Neural cell (in vitro differentiated cells): ENCODE results near the gene NCOA4. TPM values are rescaled to one million over a fixed set of nuclear protein-coding genes. Genes with fewer than 3 reads are reported as not detected.

ENCODE experiments used
- H2AFZ ChIP-seq: fragments of 200-600, 300-800 bp; sonication (generic), shearing (Covaris generic); 2 replicates; pipeline ENCODE4 v1.6.0; 2014; ENCODE audit warnings: low read depth, mild to moderate bottlenecking, antibody characterized with exemption, low read length, moderate library complexity
- H3F3A ChIP-seq: fragments of 200-600 bp; shearing (Covaris generic); 2 replicates; pipeline ENCODE4 v1.6.1; 2016; ENCODE audit warnings: mild to moderate bottlenecking, moderate library complexity, mixed read lengths, antibody characterized with exemption, low read length; ENCODE audit not compliant: insufficient read depth, poor library complexity, severe bottlenecking
- H3K27ac ChIP-seq: fragments of 200-600, 300-800 bp; sonication (generic), shearing (Covaris generic); 2 replicates; pipeline ENCODE4 v1.5.1; 2014; ENCODE audit warnings: mild to moderate bottlenecking, low read length, moderate library complexity
- H3K27me3 ChIP-seq: fragments of 300-800, 200-600 bp; sonication (generic), shearing (Covaris generic); 2 replicates; pipeline ENCODE4 v1.6.0; 2014; ENCODE audit warnings: mild to moderate bottlenecking, low read depth, low read length, moderate library complexity; ENCODE audit not compliant: insufficient read depth
- H3K36me3 ChIP-seq: fragments of 300-800, 200-600 bp; sonication (generic), shearing (Covaris generic); 2 replicates; pipeline ENCODE4 v1.5.1; 2014; ENCODE audit warnings: mild to moderate bottlenecking, antibody characterized with exemption, low read length, moderate library complexity; ENCODE audit not compliant: insufficient read depth
- H3K4me2 ChIP-seq: fragments of 300-800, 200-600 bp; sonication (generic), shearing (Covaris generic); 2 replicates; pipeline ENCODE4 v1.6.0; 2014; ENCODE audit warnings: mild to moderate bottlenecking, low read length
- H3K4me3 ChIP-seq: fragments of 300-800, 200-600 bp; sonication (generic), shearing (Covaris generic); 2 replicates; pipeline ENCODE4 v1.5.1; 2014; ENCODE audit warnings: mild to moderate bottlenecking, low read length, moderate library complexity
- H3K79me2 ChIP-seq: fragments of 200-600 bp; shearing (Covaris generic); replicated peaks from 2 replicates; pipeline ENCODE4 v1.6.0; 2014; ENCODE audit warnings: mild to moderate bottlenecking, low read length, moderate library complexity; ENCODE audit not compliant: insufficient read depth
- H3K9ac ChIP-seq: fragments of 300-800, 200-600 bp; sonication (generic), shearing (Covaris generic); 2 replicates; pipeline ENCODE4 v1.6.1; 2016; ENCODE audit warnings: mild to moderate bottlenecking, low read length, mixed read lengths
- H3K9me2 ChIP-seq: fragments of 200-600 bp; shearing (Covaris generic); 2 replicates; pipeline ENCODE4 v1.6.1; 2016; ENCODE audit warnings: mild to moderate bottlenecking, low read length, mixed read lengths; ENCODE audit not compliant: insufficient read depth
- H3K9me3 ChIP-seq: fragments of 200-600, 300-800 bp; sonication (generic), shearing (Covaris generic); 2 replicates; pipeline ENCODE4 v1.6.1; 2016; ENCODE audit warnings: mild to moderate bottlenecking, mixed run types, low read length, moderate library complexity, mixed read lengths
- H4K20me1 ChIP-seq: fragments of 200-600 bp; shearing (Covaris generic); 2 replicates; pipeline ENCODE4 v1.6.1; 2016; ENCODE audit warnings: mild to moderate bottlenecking, mixed run types; ENCODE audit not compliant: insufficient read depth
- CTCF ChIP-seq: fragments of 450-650 bp; IDR thresholded peaks from 2 replicates; pipeline ENCODE4 v1.5.1; 2014; ENCODE audit warnings: antibody characterized with exemption, mild to moderate bottlenecking, moderate library complexity; ENCODE audit not compliant: poor library complexity, severe bottlenecking
- EP300 ChIP-seq: fragments of 450-650 bp; conservative IDR thresholded peaks from 2 replicates; pipeline ENCODE4 v1.6.1; 2014; ENCODE audit warnings: antibody characterized with exemption, mild to moderate bottlenecking, moderate library complexity; ENCODE audit not compliant: poor library complexity, severe bottlenecking
- EZH2 ChIP-seq: fragments of 200-600, 300-800 bp; shearing (Covaris generic), sonication (generic); IDR thresholded peaks from 2 replicates; pipeline ENCODE4 v1.6.1; 2014; ENCODE audit warnings: antibody characterized with exemption, low read length, borderline replicate concordance, mild to moderate bottlenecking; ENCODE audit not compliant: insufficient read depth, poor library complexity, severe bottlenecking
- MXI1 ChIP-seq: fragments of 450-650 bp; conservative IDR thresholded peaks from 2 replicates; pipeline ENCODE4 v1.6.1; 2014; ENCODE audit warnings: antibody characterized with exemption, mild to moderate bottlenecking; ENCODE audit not compliant: poor library complexity, severe bottlenecking
- POLR2AphosphoS5 ChIP-seq: IDR thresholded peaks from 2 replicates; pipeline ENCODE4 v1.6.1; 2012
- RAD21 ChIP-seq: fragments of 450-650 bp; conservative IDR thresholded peaks from 2 replicates; pipeline ENCODE4 v1.6.1; 2014; ENCODE audit warnings: antibody characterized with exemption, mild to moderate bottlenecking, moderate library complexity
- SMC3 ChIP-seq: fragments of 450-650 bp; conservative IDR thresholded peaks from 2 replicates; pipeline ENCODE4 v1.6.1; 2014; ENCODE audit warnings: antibody characterized with exemption, mild to moderate bottlenecking, moderate library complexity; ENCODE audit not compliant: poor library complexity
- TAF1 ChIP-seq: IDR thresholded peaks from 2 replicates; pipeline ENCODE4 v1.6.1; 2012; ENCODE audit warnings: low read depth
- polyA plus RNA-seq: library from polyadenylated mRNA; depleted of rRNA; stranded (reverse); fragments of >200 nt; gene quantifications from 2 replicates; pipeline ENCODE4 v1.2.3, GENCODE V29; 2014
- TF ChIP-seq, protein P1 (sequence below): IDR thresholded peaks from 2 replicates; pipeline ENCODE4 v1.6.1; 2012; ENCODE audit warnings: borderline replicate concordance

NCOA4 gene
- polyA plus RNA-seq, 1 donor from 2014 or later: 131 TPM

- H2AFZ ChIP-seq: no peak overlapping the region
- H4K20me1 ChIP-seq: no peaks in the 10 kb centered on the region
- no peaks in the 10 kb centered on the region for H3F3A ChIP-seq
- no peak overlapping the region for H3K27ac ChIP-seq
- TF ChIP-seq MXI1 (no peak), EZH2 (no peak), TAF1 (no peak), RAD21 (no peak), POLR2AphosphoS5 (no peak), SMC3 (no peak), EP300 (no peak), CTCF (no peak)
- TF ChIP-seq, protein P1, sequence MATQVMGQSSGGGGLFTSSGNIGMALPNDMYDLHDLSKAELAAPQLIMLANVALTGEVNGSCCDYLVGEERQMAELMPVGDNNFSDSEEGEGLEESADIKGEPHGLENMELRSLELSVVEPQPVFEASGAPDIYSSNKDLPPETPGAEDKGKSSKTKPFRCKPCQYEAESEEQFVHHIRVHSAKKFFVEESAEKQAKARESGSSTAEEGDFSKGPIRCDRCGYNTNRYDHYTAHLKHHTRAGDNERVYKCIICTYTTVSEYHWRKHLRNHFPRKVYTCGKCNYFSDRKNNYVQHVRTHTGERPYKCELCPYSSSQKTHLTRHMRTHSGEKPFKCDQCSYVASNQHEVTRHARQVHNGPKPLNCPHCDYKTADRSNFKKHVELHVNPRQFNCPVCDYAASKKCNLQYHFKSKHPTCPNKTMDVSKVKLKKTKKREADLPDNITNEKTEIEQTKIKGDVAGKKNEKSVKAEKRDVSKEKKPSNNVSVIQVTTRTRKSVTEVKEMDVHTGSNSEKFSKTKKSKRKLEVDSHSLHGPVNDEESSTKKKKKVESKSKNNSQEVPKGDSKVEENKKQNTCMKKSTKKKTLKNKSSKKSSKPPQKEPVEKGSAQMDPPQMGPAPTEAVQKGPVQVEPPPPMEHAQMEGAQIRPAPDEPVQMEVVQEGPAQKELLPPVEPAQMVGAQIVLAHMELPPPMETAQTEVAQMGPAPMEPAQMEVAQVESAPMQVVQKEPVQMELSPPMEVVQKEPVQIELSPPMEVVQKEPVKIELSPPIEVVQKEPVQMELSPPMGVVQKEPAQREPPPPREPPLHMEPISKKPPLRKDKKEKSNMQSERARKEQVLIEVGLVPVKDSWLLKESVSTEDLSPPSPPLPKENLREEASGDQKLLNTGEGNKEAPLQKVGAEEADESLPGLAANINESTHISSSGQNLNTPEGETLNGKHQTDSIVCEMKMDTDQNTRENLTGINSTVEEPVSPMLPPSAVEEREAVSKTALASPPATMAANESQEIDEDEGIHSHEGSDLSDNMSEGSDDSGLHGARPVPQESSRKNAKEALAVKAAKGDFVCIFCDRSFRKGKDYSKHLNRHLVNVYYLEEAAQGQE: no peak
- no peaks in the 10 kb centered on the region for H3K9me2 ChIP-seq
- no peak overlapping the region for H3K4me2 ChIP-seq
- no peak overlapping the region for H3K4me3 ChIP-seq
- H3K9me3 ChIP-seq: no peaks in the 10 kb centered on the region
- no peaks in the 10 kb centered on the region for H3K79me2 ChIP-seq
- no peak overlapping the region for H3K9ac ChIP-seq
- H3K27me3 ChIP-seq: no peaks in the 10 kb centered on the region
- no peaks in the 10 kb centered on the region for H3K36me3 ChIP-seq
Observed at GRCh38 chr10:46077731-46078413, 47.4 kb upstream of the NCOA4 start.

- H3K27me3 ChIP-seq: no peaks in the 10 kb centered on the region
- no peak overlapping the region for H3K27ac ChIP-seq
- H3F3A ChIP-seq: no peaks in the 10 kb centered on the region
- H2AFZ ChIP-seq: no peak overlapping the region
- TF ChIP-seq MXI1 (no peak), EP300 (no peak), RAD21 (no peak), POLR2AphosphoS5 (no peak), CTCF (no peak), SMC3 (no peak), TAF1 (no peak), EZH2 (no peak)
- TF ChIP-seq, protein P1: no peak
- H3K4me3 ChIP-seq: no peak overlapping the region
- H3K9me2 ChIP-seq: no peaks in the 10 kb centered on the region
- no peaks in the 10 kb centered on the region for H3K9me3 ChIP-seq
- H3K9ac ChIP-seq: no peak overlapping the region
- no peaks in the 10 kb centered on the region for H3K79me2 ChIP-seq
- H4K20me1 ChIP-seq: no peaks in the 10 kb centered on the region
- no peaks in the 10 kb centered on the region for H3K36me3 ChIP-seq
- no peak overlapping the region for H3K4me2 ChIP-seq
Observed at GRCh38 chr10:46077141-46077554, 46.7 kb upstream of the NCOA4 start.
